Fibroblast of gingiva (primary cell): Measurements from ENCODE around the gene SP140L.
"Not testable (repeated sequence)": the region's sequence is repeated elsewhere in the genome, so short reads cannot be mapped to it uniquely, and the experiment has no call there.

Experiments
- DNase-seq: peaks from one replicate; pipeline ENCODE4 v3.0.0-alpha.2; 2011; ENCODE audit warnings: low read depth

SP140L gene

GRCh38 chr2:230326453-230327417 is at the start of gene SP140L:
SP140L (plus strand) TSS chr2:230327193; CDS start chr2:230327270, 77 bp downstream.
- DNase-seq: peak; percentile 76

DNA sequence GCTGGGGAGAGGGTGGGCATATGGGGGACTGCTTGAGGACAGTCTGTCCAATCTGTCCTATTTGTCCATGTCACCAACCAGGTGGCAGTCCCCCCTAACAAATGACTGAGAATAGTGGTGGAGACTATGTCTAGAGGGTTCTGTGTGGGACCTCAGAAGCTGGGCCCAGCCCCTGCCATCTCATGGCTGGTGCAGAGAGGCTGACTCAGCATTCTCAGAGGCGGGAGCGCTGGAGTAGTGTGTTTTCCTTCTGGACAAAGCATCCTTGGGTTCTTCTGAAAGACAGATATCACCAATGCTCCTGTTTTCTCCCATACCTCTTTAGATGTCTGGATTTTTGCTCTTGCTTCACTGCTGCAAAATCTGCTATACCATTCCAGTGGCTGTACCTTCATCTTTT is 44.1 kb upstream of the SP140L start:
- DNase-seq: no peak

GRCh38 chr2:230286048-230286447 is 40.9 kb upstream of the SP140L start:
- no peak for DNase-seq

GRCh38 chr2:230289311-230289710 is 37.7 kb upstream of the SP140L start:
- DNase-seq: not testable (repeated sequence)

DNA sequence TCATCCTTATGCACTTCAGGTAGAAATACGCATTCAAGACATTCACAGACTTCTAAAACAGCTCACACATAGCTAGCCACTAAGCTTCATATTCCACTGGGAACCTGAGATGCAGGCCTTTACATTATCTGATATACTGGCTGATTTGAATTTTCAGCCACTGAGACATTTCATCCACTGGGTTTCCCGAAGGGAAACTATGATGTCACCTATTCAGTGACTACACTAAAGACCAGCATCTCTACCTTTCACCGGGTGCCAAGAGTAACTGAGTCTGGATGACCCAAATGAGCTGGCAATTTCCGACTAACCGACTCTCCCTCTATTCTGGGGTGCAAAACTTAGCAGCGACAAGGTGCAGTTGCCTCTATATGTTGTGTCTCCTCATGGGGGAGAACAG is 31.8 kb upstream of the SP140L start:
- no peak for DNase-seq

DNA sequence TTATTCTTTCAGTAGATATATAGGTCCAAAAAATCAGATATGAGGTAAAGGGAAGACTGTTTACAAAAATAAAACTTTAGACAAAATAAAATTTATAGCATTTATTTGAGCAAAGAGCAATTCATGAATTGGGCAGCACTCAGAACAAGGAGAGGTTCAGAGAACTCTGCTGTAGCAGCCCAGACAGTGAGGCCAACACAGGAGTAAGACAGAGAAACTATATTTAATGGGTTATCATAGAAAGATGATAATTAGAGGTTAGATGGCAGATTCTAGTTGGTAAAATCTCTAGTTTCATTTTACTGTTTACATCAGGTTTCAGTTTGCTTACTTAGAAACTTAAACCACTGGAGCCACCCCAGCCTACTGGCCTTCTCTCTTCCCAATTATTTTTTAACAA is 30.1 kb upstream of the SP140L start:
- no peak for DNase-seq

DNA sequence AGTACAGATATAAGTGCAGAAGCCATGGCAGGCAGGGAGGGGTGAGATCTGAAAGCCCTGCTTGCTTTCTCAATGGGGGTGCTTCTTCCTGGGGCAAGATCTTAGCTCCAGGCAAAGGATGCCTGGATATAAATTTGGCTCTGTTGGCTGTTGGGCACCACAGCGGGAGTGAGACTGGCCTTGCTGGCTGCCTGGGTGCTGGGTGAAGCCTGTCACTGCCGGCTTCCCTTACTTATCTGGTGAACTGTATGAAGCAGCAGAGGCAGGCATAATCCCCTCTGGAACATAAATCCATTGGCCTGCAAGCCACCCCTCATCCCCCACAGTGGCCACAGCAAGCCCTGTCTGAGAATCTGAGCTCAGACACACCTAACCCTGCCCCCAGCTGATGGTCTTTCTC is 27.4 kb upstream of the SP140L start:
- DNase-seq: no peak

GRCh38 chr2:230305416-230306275 is 21.3 kb upstream of the SP140L start:
- no peak for DNase-seq

GRCh38 chr2:230306474-230306873 is 20.5 kb upstream of the SP140L start:
- no peak for DNase-seq

- DNase-seq: no peak
These were observed 19.5 kb upstream of the SP140L start for GRCh38 chr2:230307485-230307884.

GRCh38 chr2:230308402-230309000 is 18.5 kb upstream of the SP140L start:
- DNase-seq: no peak

GRCh38 chr2:230310792-230311191 is 16.2 kb upstream of the SP140L start:
- DNase-seq: not testable (repeated sequence)

DNA sequence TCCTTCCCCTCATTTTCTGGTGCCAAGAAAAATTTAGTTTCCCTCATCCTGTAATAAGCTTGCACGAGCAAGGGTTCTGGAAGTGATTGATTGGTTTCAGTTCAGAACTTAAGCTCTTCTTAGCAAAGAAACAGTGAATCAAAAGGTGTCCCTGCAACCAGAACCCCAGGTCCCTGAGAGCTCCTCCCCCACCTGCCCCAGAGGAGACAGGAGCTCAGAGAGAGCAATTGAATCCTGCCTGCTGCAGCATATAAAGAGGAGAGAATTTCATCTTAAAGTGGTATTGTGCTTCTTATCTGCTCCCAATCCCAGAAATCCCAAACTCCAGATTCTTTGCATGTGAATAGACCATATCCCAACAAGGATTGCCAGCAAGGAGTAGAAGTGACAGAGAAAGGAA is 15.4 kb upstream of the SP140L start:
- not testable (repeated sequence) for DNase-seq

GRCh38 chr2:230312638-230313037 is 14.4 kb upstream of the SP140L start:
- no peak for DNase-seq

GRCh38 chr2:230317366-230317765 is 9.6 kb upstream of the SP140L start:
- no peak for DNase-seq

DNA sequence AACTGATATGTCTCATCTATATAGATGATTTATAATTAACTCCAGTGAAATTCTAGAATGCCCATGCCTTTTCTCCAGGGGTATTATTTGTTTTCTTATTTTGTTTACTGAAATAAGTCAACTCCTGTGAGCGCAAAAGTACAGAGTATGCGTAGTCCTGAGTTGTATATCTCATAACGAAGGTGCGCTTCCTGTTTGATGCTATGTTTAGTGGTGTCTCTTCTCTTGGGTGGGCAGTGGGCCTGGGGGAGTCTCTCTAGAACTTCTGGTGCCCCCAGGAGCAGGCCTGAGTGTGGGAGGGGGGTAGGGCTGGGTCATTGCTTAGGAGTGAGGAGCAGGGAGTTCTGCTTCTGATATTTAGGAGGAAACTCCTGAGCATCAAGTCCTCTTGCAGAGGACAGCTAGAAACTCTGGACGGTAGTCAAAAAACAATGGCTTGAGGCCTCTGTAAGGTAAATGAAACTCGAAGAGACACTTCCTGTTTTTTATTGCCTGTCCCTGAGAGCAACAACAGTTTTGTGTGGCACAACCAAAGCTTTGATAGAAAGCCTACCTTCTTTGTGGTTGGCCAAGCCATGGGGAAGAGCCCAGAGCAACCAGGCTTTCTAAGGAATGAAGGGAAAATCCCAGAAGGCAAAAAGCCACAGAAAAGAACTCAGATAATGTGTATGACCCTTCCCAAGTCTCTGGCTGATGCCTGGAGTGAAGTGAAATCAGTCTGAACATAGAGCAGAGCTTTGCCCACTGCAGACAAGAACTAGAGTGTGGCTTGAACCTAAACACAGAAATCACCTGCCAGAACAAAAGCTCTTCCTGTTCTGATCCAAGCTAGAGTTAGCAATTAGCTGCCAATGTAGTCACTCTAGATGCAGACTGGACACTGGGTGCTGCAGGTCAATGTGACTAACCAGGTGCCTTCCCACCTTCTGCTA is 8.5 kb upstream of the SP140L start:
- no peak for DNase-seq

DNA sequence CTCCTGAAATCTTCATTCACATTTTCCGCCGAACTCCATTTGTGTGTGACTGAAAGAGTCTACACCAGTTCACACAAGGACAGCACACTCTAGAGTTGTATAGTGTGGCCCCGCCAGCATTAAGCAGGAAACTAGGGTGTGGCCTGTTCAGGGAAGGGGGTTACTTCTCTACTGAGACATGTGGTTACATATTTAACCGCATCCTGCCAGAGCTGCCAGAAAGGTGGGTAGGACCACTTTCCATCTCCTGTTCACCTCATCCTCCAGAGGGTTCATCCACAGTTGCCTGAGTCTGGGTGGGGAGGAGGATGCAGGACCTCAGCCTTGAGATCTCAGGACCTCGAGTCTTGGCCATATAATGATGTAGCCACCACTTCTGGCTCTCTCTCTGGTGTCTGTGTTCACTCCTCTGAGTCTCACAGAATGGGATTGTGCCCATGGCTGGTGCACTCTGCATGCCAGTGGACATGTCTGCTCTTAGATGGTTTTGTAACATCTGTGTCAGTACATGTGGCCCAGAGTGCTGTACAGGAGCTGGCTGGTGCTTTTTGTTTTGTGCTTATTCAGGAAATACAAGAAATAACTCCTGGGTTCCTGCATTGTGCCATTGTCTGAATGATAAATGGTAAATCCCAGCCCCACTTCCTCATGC is 7.7 kb upstream of the SP140L start:
- no peak for DNase-seq

GRCh38 chr2:230321031-230321430 is 6.0 kb upstream of the SP140L start:
- no peak for DNase-seq

GRCh38 chr2:230322561-230323384 is 4.2 kb upstream of the SP140L start:
- DNase-seq: no peak
